Spleen (tissue), 11 donors: ENCODE data around the gene PTPRN2. TPM values are rescaled to one million over a fixed set of nuclear protein-coding genes. Genes with fewer than 3 reads are reported as not detected.

Source experiments
- DNase-seq: peaks from one replicate; pipeline ENCODE4 v3.0.0-alpha.2; 2020
- H3K27ac ChIP-seq, 8 donors: fragments of 200-600 bp; sonication (generic) in 7 of 8; 1 replicate in 4 of 8; 2 replicates in 4 of 8; pipeline versions ENCODE4 v1.5.0 to v1.8.0; 2016 to 2021; ENCODE audit warnings: inconsistent platforms in 4 of 8, mild to moderate bottlenecking in 4 of 8, moderate library complexity in 1 of 8
- H3K27me3 ChIP-seq, 7 donors: fragments of 200-600 bp; sonication (generic) in 6 of 7; replicated peaks in 1 of 7; 1 replicate in 4 of 7; 2 replicates in 3 of 7; pipeline versions ENCODE4 v1.5.0 to v1.8.0; 2016 to 2021; ENCODE audit warnings: inconsistent platforms in 3 of 7, mild to moderate bottlenecking in 1 of 7
- H3K36me3 ChIP-seq, 6 donors: fragments of 200-600 bp; sonication (generic) in 5 of 6; 1 replicate in 4 of 6; 2 replicates in 2 of 6; pipeline versions ENCODE4 v1.5.0 to v1.8.0; 2016 to 2021; ENCODE audit warnings: inconsistent platforms in 2 of 6
- H3K4me1 ChIP-seq, 6 donors: fragments of 200-600 bp; sonication (generic) in 5 of 6; 1 replicate in 3 of 6; 2 replicates in 3 of 6; pipeline versions ENCODE4 v1.5.0 to v1.8.0; 2016 to 2021; ENCODE audit warnings: inconsistent platforms in 3 of 6
- H3K4me3 ChIP-seq, 8 donors: fragments of 200-600 bp; sonication (generic) in 7 of 8; 1 replicate in 4 of 8; 2 replicates in 4 of 8; pipeline versions ENCODE4 v1.5.0 to v1.8.0; 2016 to 2021; ENCODE audit warnings: inconsistent platforms in 4 of 8, mild to moderate bottlenecking in 4 of 8, moderate library complexity in 2 of 8
- H3K9me3 ChIP-seq, 8 donors: fragments of 200-600 bp; sonication (generic) in 7 of 8; 1 replicate in 4 of 8; 2 replicates in 4 of 8; pipeline versions ENCODE4 v1.5.0 to v1.8.0; 2016 to 2021; ENCODE audit warnings: inconsistent platforms in 4 of 8
- POLR2A ChIP-seq, 3 donors: fragments of 450-650 bp; IDR thresholded peaks; one replicate each; pipeline ENCODE4 v1.5.1; 2017; ENCODE audit warnings: antibody characterized with exemption in 3 of 3, mild to moderate bottlenecking in 1 of 3
- POLR2AphosphoS5 ChIP-seq, 3 donors: sonication (generic); formaldehyde crosslinking; IDR thresholded peaks; one replicate each; pipeline ENCODE4 v1.5.1; 2017; ENCODE audit warnings: antibody characterized with exemption in 3 of 3
- WGBS, 5 donors: extraction: QIAGEN DNeasy Blood & Tissue Kit in 3 of 5; methylation state at CpG; one replicate each; pipeline versions ENCODE4 v1.1.5 to v1.1.7; 2013 to 2018; 5-methylcytosine and 5-hydroxymethylcytosine counted together
- intact Hi-C: fragments of 100-400 bp; cut with DNase I; formaldehyde crosslinking; loops from one replicate; pipeline ENCODE4 v1.15.0; 2023; ENCODE audit warnings: low total_unique reads
- polyA plus RNA-seq, 3 donors: library from polyadenylated mRNA; stranded (reverse); fragments of 200-250 nt; gene quantifications; one replicate each; pipeline ENCODE4 v1.2.1, GENCODE V29; 2013
- total RNA-seq, 7 donors: library from RNA; depleted of rRNA in 3 of 7; stranded (reverse); fragments of >200 nt in 3 of 7; fragmentation: NEBNext Ultra II Directional in 4 of 7; extraction: Animal tissue kit (Norgen Biotek cat#: 25700) in 4 of 7; gene quantifications; one replicate each; pipeline versions ENCODE4 v1.1.0 to v1.2.1, GENCODE V29; 2016 to 2021
- TF ChIP-seq, protein P1 (sequence below), 11 experiments: fragments of 200-600 bp in 7 of 11; fragments of 450-650 bp in 4 of 11; sonication (generic) in 4 of 11; IDR thresholded peaks in 8 of 11; conservative IDR thresholded peaks in 3 of 11; 1 replicate in 7 of 11; 2 replicates in 4 of 11; pipeline versions ENCODE4 v1.4.0 to v1.8.0; 2016 to 2021; ENCODE audit warnings: antibody characterized with exemption in 11 of 11, inconsistent platforms in 4 of 11, mild to moderate bottlenecking in 1 of 11
- donor health status: healthy with polysubstance abuse.
- donor health status: DM: no; HTN: no; CAD: no; lungs with moderate emphysema.
- donor health status: DM: no; HTN: no; CAD: no.
- donor health status: Bipolar disorder and iron deficiency.
- donor health status: healthy.
- donor health status: DM: no; HTN: no; CAD: no.
- donor health status: DM: yes; HTN: yes; CAD: no.

Gene PTPRN2
- total and polyA plus RNA-seq, 10 donors = 7.0 to 22.8 (median 16.8) TPM

DNA sequence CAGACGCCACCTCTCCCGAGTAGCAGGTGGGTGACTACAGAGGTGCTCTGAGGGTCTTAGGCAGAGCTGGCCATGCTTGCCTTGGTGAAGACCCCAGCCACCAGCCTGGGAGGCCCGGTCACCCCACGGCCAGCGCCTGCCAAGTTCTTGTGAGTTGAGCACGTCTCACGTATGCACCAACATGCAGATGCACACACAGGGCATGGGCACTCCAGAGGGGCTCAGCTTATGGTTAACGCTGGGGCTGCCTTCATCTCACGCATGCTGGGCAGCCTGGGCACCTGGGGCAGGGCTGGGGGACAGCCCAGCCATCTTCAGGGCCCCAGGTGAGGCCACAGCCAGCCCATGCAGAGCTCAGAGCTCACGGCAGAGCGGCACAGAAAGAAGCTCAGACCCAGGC is 41.0 kb downstream of the PTPRN2 start:
- H3K4me1 ChIP-seq = peaks cover 0 to 23% (median 5%) of the 10 kb centered on the region in 6 donors
- TF ChIP-seq POLR2AphosphoS5 (IDR thresholded peaks at IDR 0.05) = no peak
- intact Hi-C loops = no loop called here
- H3K27ac ChIP-seq = no peak overlapping the region
- WGBS, 5 donors = 88 to 95% (median 95%) methylated on average over 5 to 11 of the region's 11 CpGs
- H3K9me3 ChIP-seq = no peaks in the 10 kb centered on the region
- no peaks in the 10 kb centered on the region for H3K36me3 ChIP-seq
- H3K4me3 ChIP-seq = no peak overlapping the region
- DNase-seq = no peak
- peaks cover 0 to 18% (median 0%) of the 10 kb centered on the region in 7 donors for H3K27me3 ChIP-seq

DNA sequence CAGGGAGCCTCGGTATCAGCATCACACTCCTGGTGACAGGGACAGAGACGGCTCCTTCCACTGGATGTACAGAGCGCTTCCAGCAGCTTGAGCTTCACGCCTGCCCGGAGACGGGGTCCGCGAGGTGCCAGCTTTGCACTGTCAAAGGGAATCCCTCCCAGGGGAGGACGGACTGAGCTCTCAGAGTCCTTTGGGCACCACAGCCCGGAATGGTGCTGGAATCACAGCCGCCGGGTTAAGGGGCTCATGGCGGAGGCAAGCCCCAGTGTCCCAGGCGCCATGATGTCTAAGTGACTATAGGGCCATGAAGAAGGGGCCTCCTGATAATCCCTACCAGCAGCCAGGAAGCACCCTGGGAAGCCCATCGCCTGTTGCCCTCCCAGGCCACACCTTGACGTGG is 41.4 kb downstream of the PTPRN2 start:
- no peak for DNase-seq
- TF ChIP-seq, protein P1, sequence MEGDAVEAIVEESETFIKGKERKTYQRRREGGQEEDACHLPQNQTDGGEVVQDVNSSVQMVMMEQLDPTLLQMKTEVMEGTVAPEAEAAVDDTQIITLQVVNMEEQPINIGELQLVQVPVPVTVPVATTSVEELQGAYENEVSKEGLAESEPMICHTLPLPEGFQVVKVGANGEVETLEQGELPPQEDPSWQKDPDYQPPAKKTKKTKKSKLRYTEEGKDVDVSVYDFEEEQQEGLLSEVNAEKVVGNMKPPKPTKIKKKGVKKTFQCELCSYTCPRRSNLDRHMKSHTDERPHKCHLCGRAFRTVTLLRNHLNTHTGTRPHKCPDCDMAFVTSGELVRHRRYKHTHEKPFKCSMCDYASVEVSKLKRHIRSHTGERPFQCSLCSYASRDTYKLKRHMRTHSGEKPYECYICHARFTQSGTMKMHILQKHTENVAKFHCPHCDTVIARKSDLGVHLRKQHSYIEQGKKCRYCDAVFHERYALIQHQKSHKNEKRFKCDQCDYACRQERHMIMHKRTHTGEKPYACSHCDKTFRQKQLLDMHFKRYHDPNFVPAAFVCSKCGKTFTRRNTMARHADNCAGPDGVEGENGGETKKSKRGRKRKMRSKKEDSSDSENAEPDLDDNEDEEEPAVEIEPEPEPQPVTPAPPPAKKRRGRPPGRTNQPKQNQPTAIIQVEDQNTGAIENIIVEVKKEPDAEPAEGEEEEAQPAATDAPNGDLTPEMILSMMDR (IDR thresholded peaks at IDR 0.05 in 8 of 11, conservative IDR thresholded peaks at IDR 0.05 in 3 of 11) = no peak
- TF ChIP-seq POLR2A (IDR thresholded peaks at IDR 0.05) = no peak
- TF ChIP-seq POLR2AphosphoS5 (IDR thresholded peaks at IDR 0.05) = no peak
- intact Hi-C loops = no loop called here

DNA sequence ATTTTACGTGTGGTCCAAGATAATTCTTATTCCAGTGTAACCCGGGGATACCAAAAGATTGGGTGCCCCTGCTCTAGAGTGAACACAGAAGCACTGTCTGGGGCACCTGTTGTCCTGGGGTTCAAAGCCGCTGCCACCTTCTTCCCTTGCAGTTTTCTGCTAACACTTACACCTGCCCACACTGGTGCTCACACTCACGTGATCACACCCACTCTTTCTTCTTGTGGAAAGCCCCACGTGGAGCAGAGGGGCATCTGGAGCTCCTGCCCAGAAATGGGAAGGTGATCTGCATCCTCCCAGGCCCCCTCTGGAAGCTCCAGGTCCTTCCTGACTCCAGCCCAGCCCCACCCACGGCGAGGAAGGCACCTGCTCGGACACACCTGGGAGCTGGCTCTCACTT is 42.9 kb downstream of the PTPRN2 start:
- Histone ChIP-seq H3K4me3 (no peak overlapping the region), H3K9me3 (no peaks in the 10 kb centered on the region), H3K27me3 (peaks cover 0 to 18% (median 0%) of the 10 kb centered on the region in 7 donors), H3K4me1 (peaks cover 0 to 28% (median 8%) of the 10 kb centered on the region in 6 donors), H3K27ac (no peak overlapping the region), H3K36me3 (no peaks in the 10 kb centered on the region)
- intact Hi-C loops = no loop called here
- 67 to 86% (median 79%) methylated on average over 8 of the region's 8 CpGs for WGBS, 5 donors
- no peak for DNase-seq
- TF ChIP-seq, protein P1 (IDR thresholded peaks at IDR 0.05 in 8 of 11, conservative IDR thresholded peaks at IDR 0.05 in 3 of 11) = no peak
- no peak for TF ChIP-seq POLR2AphosphoS5 (IDR thresholded peaks at IDR 0.05)
- no peak for TF ChIP-seq POLR2A (IDR thresholded peaks at IDR 0.05)

More for the DNA sequence above, 41.4 kb downstream of the PTPRN2 start:
- Histone ChIP-seq H3K36me3 (no peaks in the 10 kb centered on the region), H3K9me3 (no peaks in the 10 kb centered on the region), H3K4me1 (peaks cover 0 to 27% (median 7%) of the 10 kb centered on the region in 6 donors), H3K4me3 (no peak overlapping the region), H3K27ac (no peak overlapping the region), H3K27me3 (peaks cover 0 to 18% (median 0%) of the 10 kb centered on the region in 7 donors)
- 83 to 95% (median 91%) methylated on average over 9 to 16 of the region's 16 CpGs for WGBS, 5 donors

DNA sequence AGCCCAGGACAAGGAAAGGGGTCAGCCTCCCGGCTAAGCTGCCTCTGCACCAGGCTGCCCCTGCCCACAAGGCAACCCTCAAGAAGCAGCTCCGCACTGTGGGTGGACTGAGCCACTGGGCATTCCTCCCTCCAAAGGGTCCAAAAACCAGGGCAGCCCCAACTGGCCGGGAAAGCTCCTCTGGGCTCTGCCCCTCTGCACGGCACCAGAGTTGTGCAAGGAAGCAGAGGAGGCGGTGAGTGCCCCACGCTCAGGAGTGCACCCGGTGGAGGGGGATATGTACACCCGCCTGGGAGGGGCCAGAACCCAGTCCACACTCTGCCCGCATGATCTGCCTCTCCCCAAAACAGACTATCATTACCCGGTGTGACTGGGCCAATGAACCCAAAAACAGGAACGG is 43.8 kb downstream of the PTPRN2 start:
- Histone ChIP-seq H3K9me3 (no peaks in the 10 kb centered on the region), H3K27ac (no peak overlapping the region), H3K27me3 (peaks cover 0 to 14% (median 0%) of the 10 kb centered on the region in 7 donors), H3K36me3 (no peaks in the 10 kb centered on the region), H3K4me3 (no peak overlapping the region), H3K4me1 (peaks cover 0 to 20% (median 6%) of the 10 kb centered on the region in 6 donors)
- intact Hi-C loops = no loop called here
- WGBS, 5 donors = 85 to 93% (median 91%) methylated on average over 5 to 11 of the region's 11 CpGs
- no peak for TF ChIP-seq POLR2A (IDR thresholded peaks at IDR 0.05)
- no peak for DNase-seq

DNA sequence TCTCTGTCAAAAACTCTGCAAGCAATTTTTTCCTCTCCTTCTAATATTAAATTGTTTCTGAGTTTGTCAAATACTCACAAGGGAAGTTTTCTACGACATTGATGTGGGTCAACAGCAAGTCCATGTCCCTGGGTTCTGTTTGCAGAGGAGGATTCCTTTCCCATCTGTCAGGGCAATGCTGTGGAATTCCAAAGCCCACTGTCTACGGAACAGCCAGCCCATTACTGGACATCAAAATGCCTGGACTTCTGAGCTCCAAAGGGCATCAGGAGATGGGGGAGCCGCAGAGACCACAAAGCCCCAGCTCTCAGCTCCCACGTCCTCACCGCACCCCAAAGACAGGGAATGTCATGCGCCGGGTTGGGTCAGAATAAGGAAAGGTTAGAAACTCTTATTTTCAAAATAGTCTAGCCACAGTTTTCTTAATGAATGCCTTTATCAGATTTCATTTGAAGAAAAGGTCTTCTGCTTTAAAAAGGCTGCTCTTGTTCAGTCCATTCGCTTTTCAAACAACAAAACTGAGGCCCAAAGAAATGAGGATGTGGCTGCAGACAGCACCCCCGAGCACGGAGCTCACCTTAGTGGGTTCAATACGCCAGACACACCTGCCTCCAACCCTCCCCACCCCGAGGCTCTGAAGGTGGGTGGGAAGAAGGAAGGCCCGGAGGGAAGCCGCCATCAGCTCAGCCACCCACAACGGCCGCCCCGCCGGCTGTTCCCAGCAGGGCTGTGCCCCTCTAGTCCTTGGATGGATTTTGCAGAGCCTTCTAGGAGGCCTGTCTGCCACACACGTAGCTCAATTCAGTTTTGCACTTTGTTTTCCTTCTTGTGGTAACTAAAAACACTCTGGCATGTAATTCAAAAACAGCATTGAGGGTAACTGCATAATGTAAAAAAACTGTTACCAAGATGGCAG is 44.7 kb downstream of the PTPRN2 start:
- intact Hi-C loops = no loop called here
- Histone ChIP-seq H3K36me3 (no peaks in the 10 kb centered on the region), H3K4me3 (no peak overlapping the region), H3K27me3 (peaks cover 0 to 5% (median 0%) of the 10 kb centered on the region in 7 donors), H3K4me1 (peaks cover 0 to 18% (median 6%) of the 10 kb centered on the region in 6 donors), H3K27ac (no peak overlapping the region), H3K9me3 (no peaks in the 10 kb centered on the region)
- DNase-seq = no peak
- TF ChIP-seq, protein P1 (IDR thresholded peaks at IDR 0.05 in 8 of 11, conservative IDR thresholded peaks at IDR 0.05 in 3 of 11) = no peak
- no peak for TF ChIP-seq POLR2AphosphoS5 (IDR thresholded peaks at IDR 0.05)
- no peak for TF ChIP-seq POLR2A (IDR thresholded peaks at IDR 0.05)
- 86 to 90% (median 88%) methylated on average over 19 of the region's 19 CpGs for WGBS, 5 donors
